ENCODE measurements around the gene ZNF195. TPM values are rescaled to one million over a fixed set of nuclear protein-coding genes. Genes with fewer than 3 reads are reported as not detected.

The ZNF195 gene
- total and polyA plus RNA-seq, 10 of the 15 experiments (the other 5 are each of a cell fraction or from before 2014, with no cell fraction given) = 30.4 to 51.8 (median 37.8) TPM

GRCh38 chr11:3353066-3353465 is 25.9 kb downstream of the ZNF195 start (continued):
- TF ChIP-seq, protein P1, sequence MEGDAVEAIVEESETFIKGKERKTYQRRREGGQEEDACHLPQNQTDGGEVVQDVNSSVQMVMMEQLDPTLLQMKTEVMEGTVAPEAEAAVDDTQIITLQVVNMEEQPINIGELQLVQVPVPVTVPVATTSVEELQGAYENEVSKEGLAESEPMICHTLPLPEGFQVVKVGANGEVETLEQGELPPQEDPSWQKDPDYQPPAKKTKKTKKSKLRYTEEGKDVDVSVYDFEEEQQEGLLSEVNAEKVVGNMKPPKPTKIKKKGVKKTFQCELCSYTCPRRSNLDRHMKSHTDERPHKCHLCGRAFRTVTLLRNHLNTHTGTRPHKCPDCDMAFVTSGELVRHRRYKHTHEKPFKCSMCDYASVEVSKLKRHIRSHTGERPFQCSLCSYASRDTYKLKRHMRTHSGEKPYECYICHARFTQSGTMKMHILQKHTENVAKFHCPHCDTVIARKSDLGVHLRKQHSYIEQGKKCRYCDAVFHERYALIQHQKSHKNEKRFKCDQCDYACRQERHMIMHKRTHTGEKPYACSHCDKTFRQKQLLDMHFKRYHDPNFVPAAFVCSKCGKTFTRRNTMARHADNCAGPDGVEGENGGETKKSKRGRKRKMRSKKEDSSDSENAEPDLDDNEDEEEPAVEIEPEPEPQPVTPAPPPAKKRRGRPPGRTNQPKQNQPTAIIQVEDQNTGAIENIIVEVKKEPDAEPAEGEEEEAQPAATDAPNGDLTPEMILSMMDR (IDR thresholded peaks at IDR 0.05 in 2 of 3, conservative IDR thresholded peaks at IDR 0.05 in 1 of 3; ENCODE audit: control insufficient read depth in 2 of 3, extremely low read depth in 1 of 3, insufficient read depth in 1 of 3, low read depth in 3 of 3, low read length in 3 of 3) = no peak
- TF ChIP-seq MEF2B (IDR thresholded peaks at IDR 0.05; ENCODE audit: partially characterized antibody, poor library complexity, severe bottlenecking) = no peak

DNA sequence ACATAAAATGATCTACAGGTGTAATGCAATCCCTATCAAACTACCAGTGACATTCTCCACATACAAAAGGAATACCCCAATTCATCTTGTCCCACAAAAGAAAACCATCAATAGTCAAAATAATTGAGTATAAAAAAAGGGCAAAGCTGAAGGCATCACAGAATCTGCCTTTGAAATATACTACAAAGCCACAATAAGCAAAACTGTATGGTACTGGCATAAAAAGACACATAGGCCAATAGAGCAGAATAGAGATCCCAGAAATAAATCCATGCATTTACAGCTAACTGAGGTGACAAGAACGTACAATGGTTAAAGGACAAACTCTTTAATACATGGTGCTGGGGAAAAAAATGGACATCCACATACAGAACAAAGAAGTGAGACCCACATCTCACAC is 31.8 kb downstream of the ZNF195 start:
- BruUV-seq (replicated peaks) = no TSS peak
- FAIRE-seq (no peak), DNase-seq (ENCODE audit: low read depth, low spot score) (no peak), ATAC-seq (no peak)
- RAD21 ChIA-PET (ENCODE audit: unreplicated experiment) = no interaction called here
- H3K27ac ChIP-seq (ENCODE audit: control insufficient read depth, insufficient read depth) = no peak overlapping the region
- H3K27me3 ChIP-seq (replicated peaks in 1 of 2; ENCODE audit: control insufficient read depth in 2 of 2, insufficient read depth in 2 of 2, low read length in 1 of 2) = no peaks in the 10 kb centered on the region
- POLR2A ChIA-PET = no interaction called here
- CTCF ChIA-PET = interaction anchor here (1.0 kb wide), 1 partner anchor 62 kb away, joined by 3 read pairs; no protein-coding TSS in a partner anchor
- no peak overlapping the region for H3K9ac ChIP-seq (ENCODE audit: control insufficient read depth, insufficient read depth, low read length)
- H3K4me2 ChIP-seq (ENCODE audit: control insufficient read depth, insufficient read depth) = no peak overlapping the region
- in situ Hi-C loops (cut with MboI) (loop anchor here (10.0 kb wide), 1 partner anchor 58 kb away; no protein-coding TSS in a partner anchor), intact Hi-C loops (cut with micrococcal nuclease; ENCODE audit: unreplicated experiment) (loop anchor here (10.0 kb wide), 1 partner anchor 58 kb away; no protein-coding TSS in a partner anchor)
- H3K36me3 ChIP-seq (ENCODE audit: control insufficient read depth in 2 of 2, insufficient read depth in 2 of 2, low read length in 1 of 2) = no peaks in the 10 kb centered on the region
- no peaks in the 10 kb centered on the region; the same call in 1 of the 3 replicates for H3K9me3 ChIP-seq (replicated peaks; ENCODE audit: control insufficient read depth, insufficient read depth, low read length)
- no peaks in the 10 kb centered on the region for H3K4me1 ChIP-seq (ENCODE audit: control insufficient read depth, insufficient read depth, low read length)
- H3K79me2 ChIP-seq (ENCODE audit: control insufficient read depth, insufficient read depth, low read length) = no peaks in the 10 kb centered on the region
- SMC1A ChIA-PET (ENCODE audit: uncharacterized antibody, unreplicated experiment) = interaction anchor here (1.2 kb wide), 1 partner anchor 61 kb away, joined by 6 read pairs; no protein-coding TSS in a partner anchor
- H4K20me1 ChIP-seq (ENCODE audit: control insufficient read depth, insufficient read depth) = no peaks in the 10 kb centered on the region
- H2AFZ ChIP-seq (ENCODE audit: control insufficient read depth, low read depth, low read length) = no peak overlapping the region
- TF ChIP-seq IRF4 (IDR thresholded peaks at IDR 0.05; ENCODE audit: low read depth, low read length) (no peak), GABPA (IDR thresholded peaks at IDR 0.05; ENCODE audit: low read depth) (no peak), NBN (IDR thresholded peaks at IDR 0.05) (no peak), EZH2 (IDR thresholded peaks at IDR 0.05; ENCODE audit: borderline replicate concordance, control insufficient read depth, low read depth, low read length) (no peak)
- TF ChIP-seq, protein P2, sequence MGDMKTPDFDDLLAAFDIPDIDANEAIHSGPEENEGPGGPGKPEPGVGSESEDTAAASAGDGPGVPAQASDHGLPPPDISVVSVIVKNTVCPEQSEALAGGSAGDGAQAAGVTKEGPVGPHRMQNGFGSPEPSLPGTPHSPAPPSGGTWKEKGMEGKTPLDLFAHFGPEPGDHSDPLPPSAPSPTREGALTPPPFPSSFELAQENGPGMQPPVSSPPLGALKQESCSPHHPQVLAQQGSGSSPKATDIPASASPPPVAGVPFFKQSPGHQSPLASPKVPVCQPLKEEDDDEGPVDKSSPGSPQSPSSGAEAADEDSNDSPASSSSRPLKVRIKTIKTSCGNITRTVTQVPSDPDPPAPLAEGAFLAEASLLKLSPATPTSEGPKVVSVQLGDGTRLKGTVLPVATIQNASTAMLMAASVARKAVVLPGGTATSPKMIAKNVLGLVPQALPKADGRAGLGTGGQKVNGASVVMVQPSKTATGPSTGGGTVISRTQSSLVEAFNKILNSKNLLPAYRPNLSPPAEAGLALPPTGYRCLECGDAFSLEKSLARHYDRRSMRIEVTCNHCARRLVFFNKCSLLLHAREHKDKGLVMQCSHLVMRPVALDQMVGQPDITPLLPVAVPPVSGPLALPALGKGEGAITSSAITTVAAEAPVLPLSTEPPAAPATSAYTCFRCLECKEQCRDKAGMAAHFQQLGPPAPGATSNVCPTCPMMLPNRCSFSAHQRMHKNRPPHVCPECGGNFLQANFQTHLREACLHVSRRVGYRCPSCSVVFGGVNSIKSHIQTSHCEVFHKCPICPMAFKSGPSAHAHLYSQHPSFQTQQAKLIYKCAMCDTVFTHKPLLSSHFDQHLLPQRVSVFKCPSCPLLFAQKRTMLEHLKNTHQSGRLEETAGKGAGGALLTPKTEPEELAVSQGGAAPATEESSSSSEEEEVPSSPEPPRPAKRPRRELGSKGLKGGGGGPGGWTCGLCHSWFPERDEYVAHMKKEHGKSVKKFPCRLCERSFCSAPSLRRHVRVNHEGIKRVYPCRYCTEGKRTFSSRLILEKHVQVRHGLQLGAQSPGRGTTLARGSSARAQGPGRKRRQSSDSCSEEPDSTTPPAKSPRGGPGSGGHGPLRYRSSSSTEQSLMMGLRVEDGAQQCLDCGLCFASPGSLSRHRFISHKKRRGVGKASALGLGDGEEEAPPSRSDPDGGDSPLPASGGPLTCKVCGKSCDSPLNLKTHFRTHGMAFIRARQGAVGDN (IDR thresholded peaks at IDR 0.05) = no peak
- 0% methylated on average over 1 of the region's 1 CpG for WGBS (ENCODE audit: insufficient coverage, insufficient replicate concordance, low lambda C conversion rate, missing lambda C conversion rate)
- no peak overlapping the region for H3K4me3 ChIP-seq
